Lower lobe of right lung (tissue), 2 donors: ENCODE measurements around the gene SLC45A1. TPM values are rescaled to one million over a fixed set of nuclear protein-coding genes. Genes with fewer than 3 reads are reported as not detected.

Source experiments
- ATAC-seq, 2 donors: fragments of 200-7000 bp; cut with Tn5 transposase; one replicate each; pipeline ENCODE4 v1.9.1; 2020 to 2022; ENCODE audit warnings: mild to moderate bottlenecking in 2 of 2, moderate library complexity in 2 of 2
- DNase-seq: peaks from one replicate; pipeline ENCODE4 v3.0.0-alpha.2; 2020
- H3K27ac ChIP-seq: fragments of 200-600 bp; one replicate; pipeline ENCODE4 v1.8.0; 2022
- H3K27me3 ChIP-seq: fragments of 200-600 bp; one replicate; pipeline ENCODE4 v1.8.0; 2022; ENCODE audit warnings: low read depth
- H3K36me3 ChIP-seq: fragments of 200-600 bp; one replicate; pipeline ENCODE4 v1.8.0; 2022; ENCODE audit warnings: mild to moderate bottlenecking
- H3K4me1 ChIP-seq: fragments of 200-600 bp; one replicate; pipeline ENCODE4 v1.8.0; 2022
- H3K4me3 ChIP-seq: fragments of 200-600 bp; one replicate; pipeline ENCODE4 v1.8.0; 2022; ENCODE audit warnings: mild to moderate bottlenecking
- H3K9me3 ChIP-seq: fragments of 200-600 bp; one replicate; pipeline ENCODE4 v1.8.0; 2022
- CTCF ChIP-seq: fragments of 200-600 bp; IDR thresholded peaks from one replicate; pipeline ENCODE4 v1.8.0; 2022; ENCODE audit warnings: antibody characterized with exemption, mild to moderate bottlenecking
- intact Hi-C: fragments of 100-400 bp; cut with DNase I; formaldehyde crosslinking; loops from one replicate; pipeline ENCODE4 v1.11.0; 2022
- total RNA-seq: library from RNA; stranded (reverse); fragmentation: NEBNext Ultra II Directional; extraction: Animal tissue kit (Norgen Biotek cat#: 25700); gene quantifications from one replicate; pipeline ENCODE4 v1.2.1, GENCODE V29; 2021
- donor health status: DM: no; HTN: yes; CAD: no; lungs with severe emphysema.

SLC45A1 gene
- total RNA-seq, 1 donor from 2014 or later = 0.92 TPM

- no peak for ATAC-seq
- DNase-seq = no peak
- Histone ChIP-seq H3K36me3 (peaks cover 22% of the 10 kb centered on the region), H3K4me3 (no peak overlapping the region), H3K27me3 (no peaks in the 10 kb centered on the region), H3K4me1 (peaks cover 7% of the 10 kb centered on the region), H3K9me3 (no peaks in the 10 kb centered on the region), H3K27ac (no peak overlapping the region)
- intact Hi-C loops = no loop called here
- TF ChIP-seq CTCF = no peak
Measured at GRCh38 chr1:8349473-8349865, 31.6 kb downstream of the SLC45A1 start.

DNA sequence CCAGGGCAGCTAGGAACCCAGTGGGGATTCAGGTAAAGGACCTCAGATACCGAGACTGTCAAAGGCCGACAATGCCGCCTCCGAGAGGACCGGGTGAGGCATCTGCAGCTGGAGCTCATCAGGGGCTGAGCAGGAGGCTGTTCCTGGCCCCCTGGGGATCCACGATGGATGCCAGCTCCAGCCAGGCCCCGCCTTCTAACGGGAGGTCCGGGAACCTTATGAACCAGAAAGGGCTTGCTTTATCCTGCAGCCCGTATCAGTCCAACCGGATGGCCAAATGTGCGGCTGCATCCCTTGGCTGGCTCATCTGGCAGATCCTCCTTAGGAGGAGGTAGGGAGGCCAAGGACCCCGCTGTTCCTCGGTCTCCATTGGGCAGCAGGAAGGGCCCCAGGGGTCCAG lies 32.0 kb downstream of the SLC45A1 start:
- intact Hi-C loops = no loop called here
- TF ChIP-seq CTCF = no peak
- peaks cover 7% of the 10 kb centered on the region for H3K4me1 ChIP-seq
- H3K27me3 ChIP-seq = no peaks in the 10 kb centered on the region
- no peak overlapping the region for H3K27ac ChIP-seq
- H3K4me3 ChIP-seq = no peak overlapping the region
- ATAC-seq = no peak
- no peaks in the 10 kb centered on the region for H3K9me3 ChIP-seq
- peaks cover 27% of the 10 kb centered on the region for H3K36me3 ChIP-seq
- peak; percentile 47 for DNase-seq

GRCh38 chr1:8350914-8351684 lies 33.2 kb downstream of the SLC45A1 start:
- no peak for TF ChIP-seq CTCF
- intact Hi-C loops = no loop called here
- DNase-seq (peak; percentile 46), ATAC-seq (no peak)
- Histone ChIP-seq H3K4me1 (peaks cover 7% of the 10 kb centered on the region), H3K27me3 (no peaks in the 10 kb centered on the region), H3K27ac (no peak overlapping the region), H3K4me3 (no peak overlapping the region), H3K9me3 (no peaks in the 10 kb centered on the region), H3K36me3 (peaks cover 38% of the 10 kb centered on the region)

GRCh38 chr1:8351693-8352470 lies 34.0 kb downstream of the SLC45A1 start:
- peak overlapping the region; percentile 3 for H3K27ac ChIP-seq
- peak; percentile 6 to 23 for ATAC-seq
- no peak for DNase-seq

GRCh38 chr1:8352471-8352845 lies 34.5 kb downstream of the SLC45A1 start:
- intact Hi-C loops = no loop called here
- H3K36me3 ChIP-seq = peaks cover 52% of the 10 kb centered on the region

More at GRCh38 chr1:8351693-8352470, 34.0 kb downstream of the SLC45A1 start:
- peak; percentile 58 for TF ChIP-seq CTCF
- Histone ChIP-seq H3K4me3 (no peak overlapping the region), H3K27me3 (no peaks in the 10 kb centered on the region), H3K36me3 (peaks cover 46% of the 10 kb centered on the region), H3K9me3 (no peaks in the 10 kb centered on the region), H3K4me1 (peaks cover 7% of the 10 kb centered on the region)
- intact Hi-C loops = no loop called here

More at GRCh38 chr1:8352471-8352845, 34.5 kb downstream of the SLC45A1 start:
- DNase-seq (no peak), ATAC-seq (no peak)
- no peak for TF ChIP-seq CTCF
- Histone ChIP-seq H3K4me1 (peaks cover 7% of the 10 kb centered on the region), H3K27ac (peak overlapping the region; percentile 53), H3K4me3 (no peak overlapping the region), H3K27me3 (no peaks in the 10 kb centered on the region), H3K9me3 (no peaks in the 10 kb centered on the region)
